ENCODE measurements around the gene NARS2.
A peak's percentile ranks its signal among the peaks of the same experiment; 100 is the strongest.

The NARS2 gene

DNA sequence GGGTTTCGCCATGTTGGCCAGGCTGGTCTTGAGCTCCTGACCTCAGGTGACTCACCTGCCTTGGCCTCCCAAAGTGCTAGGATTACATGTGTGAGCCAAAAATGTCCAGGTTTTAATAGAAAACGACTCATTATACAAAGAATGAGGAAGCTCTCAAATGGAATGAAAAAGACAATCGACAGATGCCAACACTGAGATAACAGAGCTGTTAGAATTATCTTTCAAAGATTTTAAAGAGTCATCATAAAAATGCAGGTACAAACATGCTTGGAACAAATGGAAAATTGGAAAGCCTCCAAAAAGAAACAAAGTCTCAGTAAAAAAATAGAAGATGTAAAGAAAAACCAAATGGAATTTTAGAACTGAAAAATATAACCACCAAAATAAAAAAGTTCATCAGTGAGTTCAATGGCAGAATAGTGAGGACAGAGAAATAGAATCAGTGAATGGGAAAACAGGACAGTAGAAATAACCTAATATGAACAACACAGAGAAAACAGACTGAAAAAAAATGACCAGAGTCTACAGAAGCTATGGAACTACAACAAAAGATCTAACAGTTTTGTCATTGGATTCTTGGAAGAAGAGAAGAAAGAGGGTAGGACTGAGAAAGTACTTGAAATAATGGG lies 168.0 kb downstream of the NARS2 start:
- no peak for DNase-seq

DNA sequence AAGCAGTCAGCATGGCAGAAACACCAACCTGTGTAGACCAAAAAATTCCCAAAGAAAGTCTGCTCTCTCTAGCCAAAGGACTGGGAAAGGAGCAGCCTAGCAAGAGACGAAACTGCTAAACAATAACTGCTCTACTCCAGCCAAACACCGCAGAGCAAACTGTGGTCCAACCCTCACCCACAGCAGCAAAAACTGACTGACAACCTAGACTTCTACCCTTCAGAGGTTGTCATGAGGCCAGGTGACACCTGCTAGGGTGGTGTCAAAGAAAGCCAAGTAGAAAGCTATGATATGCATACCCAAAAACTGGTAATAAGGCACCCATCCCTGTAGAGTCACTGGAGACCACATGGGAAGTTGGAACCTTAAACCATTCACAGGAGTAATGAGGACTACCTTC lies 168.9 kb downstream of the NARS2 start:
- no peak for DNase-seq

DNA sequence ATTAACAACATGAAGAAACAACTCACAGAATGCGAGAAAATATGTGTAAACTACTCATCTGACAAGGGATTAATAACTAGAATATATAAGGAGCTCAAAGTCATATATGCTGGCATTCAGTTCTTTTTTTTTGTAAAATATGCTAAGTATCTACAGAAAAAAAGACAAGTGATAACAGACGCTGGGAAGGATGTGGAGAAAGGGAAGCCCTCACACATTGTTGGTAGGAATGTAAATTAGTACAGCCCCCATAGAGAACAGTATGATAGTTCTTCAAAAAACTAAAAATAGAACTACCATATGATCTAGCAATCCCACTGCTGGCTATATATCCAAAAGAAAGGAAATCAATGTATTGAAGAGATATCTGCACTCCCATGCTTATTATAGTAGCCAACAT lies 170.9 kb downstream of the NARS2 start:
- no peak for DNase-seq

DNA sequence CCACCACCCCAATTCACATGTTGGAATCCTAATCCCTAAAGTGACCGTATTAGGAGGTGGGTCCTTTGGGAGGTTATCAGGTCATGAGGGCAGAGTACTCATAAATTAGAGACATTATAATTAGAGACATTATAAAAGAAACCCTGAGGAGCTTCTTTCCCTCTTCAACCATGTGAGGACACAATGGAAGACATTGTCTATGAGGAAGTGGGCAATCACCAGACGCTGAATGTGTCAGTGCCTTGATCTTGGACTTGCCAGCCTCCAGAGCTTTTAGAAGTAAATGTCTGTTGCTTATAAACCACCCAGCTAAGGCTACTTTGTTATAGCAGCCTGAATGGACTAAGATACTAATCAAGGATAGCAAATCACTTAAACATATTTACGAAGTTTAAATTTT lies 171.8 kb downstream of the NARS2 start:
- DNase-seq = no peak

DNA sequence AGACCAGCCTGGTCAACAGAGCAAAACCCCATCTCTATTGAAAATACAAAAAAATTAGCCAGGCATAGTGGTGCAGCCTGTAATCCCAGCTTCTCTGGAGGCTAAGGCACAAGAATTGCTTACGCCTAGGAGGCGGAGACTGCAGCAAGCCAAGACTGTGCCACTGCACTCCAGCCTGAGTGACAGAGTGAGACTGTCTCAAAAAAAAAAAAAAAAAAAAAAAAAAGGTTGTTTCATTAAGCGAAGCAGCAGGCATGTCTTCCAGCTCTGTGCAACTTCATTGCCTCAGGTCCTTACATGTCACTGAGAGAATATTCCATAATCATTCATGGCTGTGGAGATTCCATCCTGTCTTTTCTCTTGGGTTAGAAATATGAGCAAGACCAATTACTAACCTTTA lies 174.0 kb downstream of the NARS2 start:
- no peak for DNase-seq

DNA sequence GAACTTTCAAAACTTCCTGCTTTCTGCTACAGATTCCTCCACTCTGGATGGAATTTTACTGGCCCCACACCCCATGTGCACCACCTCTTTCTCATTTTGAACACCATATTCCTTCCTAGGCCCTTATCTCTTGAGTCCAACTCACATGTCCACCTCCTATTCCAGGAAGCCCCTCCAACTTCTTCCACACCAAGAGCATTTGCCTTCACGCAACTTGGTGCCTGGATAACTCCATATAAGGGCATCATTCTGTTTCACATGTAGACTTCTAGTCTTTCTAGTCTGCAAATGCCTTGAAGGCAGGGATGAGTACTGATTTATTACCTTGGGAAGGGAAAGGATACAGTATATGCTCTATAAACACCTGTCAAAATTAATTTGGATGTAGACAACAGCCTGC lies 174.5 kb downstream of the NARS2 start:
- no peak for DNase-seq

DNA sequence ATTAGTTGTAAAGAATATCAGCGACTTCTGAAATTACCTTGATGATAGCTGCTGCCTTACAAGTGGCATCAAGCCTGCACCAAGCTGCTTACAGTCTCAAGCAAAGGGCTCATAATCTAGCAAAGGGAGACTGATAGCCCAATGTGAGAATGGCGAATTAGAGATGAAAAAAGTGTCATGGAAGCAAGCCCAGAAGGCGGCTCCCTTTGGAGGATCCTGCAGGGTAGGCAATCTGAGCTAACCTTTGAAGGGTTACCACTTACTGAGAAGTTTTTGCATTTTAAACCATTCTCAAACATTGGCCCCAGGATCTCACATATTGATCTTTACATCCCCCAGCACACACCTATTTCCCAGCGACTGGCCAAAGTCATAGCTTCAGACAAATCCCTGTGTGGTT lies 175.5 kb downstream of the NARS2 start:
- no peak for DNase-seq

DNA sequence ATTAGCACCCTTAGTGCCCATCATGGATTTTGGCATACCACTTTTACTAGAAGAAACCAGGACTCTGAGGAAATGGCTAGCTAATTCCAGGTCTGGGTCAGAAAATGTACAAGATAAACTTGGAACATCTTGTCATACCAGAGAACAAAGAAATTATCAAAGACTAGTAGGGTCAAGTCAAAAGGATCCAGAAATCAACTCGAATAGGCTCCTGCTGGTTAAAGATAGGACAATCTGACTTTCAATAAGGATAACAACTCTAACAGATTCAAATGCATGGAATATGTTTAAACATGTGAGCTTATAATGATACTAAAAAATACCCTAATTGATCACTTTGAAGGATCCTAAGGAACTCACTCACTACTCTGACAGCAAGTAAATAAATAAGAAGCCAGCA lies 175.9 kb downstream of the NARS2 start:
- DNase-seq = no peak

DNA sequence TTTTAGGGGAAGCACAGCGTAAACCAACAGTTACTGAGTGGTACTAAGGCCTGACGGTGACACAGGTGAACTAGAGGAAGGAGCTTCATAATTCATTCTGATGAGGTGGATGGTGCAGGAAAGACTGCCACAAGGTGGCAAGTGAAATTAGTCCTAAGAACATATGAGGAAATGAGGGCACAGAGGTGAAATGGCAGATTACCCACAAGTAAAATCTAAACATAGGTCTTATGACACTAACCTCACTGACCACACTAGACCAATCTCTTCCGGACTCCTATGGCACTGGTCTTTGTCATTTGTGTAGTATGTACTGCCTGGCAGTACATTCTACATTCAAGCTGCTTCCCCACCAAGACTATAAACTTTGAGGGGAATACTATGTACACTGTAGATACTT lies 177.3 kb downstream of the NARS2 start:
- peak in 1 of 2 donors; percentile 20 for DNase-seq

DNA sequence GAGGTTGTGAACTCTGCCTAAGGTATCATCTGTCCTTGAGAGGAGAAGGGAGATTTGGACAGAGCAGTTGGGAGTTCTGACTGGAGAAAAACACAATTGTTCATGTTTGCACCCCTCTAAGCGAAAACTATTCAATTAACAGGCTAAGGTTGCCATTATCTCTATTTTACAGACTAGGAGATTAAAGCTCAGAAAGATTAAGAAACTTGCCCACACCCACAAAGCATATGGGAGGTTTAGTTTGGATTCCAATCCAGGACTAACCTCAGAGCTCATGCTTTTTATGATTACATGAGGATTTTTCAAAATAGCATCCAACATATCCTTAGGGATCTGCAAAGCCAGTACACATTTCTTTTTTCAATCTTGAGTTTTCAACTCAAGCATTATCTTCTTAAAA lies 179.1 kb downstream of the NARS2 start:
- DNase-seq = no peak

DNA sequence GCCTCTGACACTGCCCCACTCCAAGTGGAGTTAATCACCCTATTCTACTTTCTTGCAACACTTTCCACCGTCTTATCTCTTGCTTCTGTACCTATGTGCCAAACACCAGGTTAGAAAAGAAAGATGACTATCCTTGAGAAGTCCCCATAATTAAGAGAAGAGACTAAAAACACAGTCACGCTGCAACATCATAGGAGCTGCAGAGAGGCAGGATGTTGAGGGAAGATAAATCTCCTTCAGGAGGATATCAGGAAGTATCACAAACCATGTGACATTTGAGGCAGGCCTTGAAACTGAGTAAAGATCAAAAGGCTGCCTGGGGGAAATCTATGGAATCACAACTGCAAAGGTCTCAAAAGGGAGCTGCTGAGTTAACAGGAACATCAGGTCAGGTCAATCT lies 181.8 kb downstream of the NARS2 start:
- DNase-seq = no peak

DNA sequence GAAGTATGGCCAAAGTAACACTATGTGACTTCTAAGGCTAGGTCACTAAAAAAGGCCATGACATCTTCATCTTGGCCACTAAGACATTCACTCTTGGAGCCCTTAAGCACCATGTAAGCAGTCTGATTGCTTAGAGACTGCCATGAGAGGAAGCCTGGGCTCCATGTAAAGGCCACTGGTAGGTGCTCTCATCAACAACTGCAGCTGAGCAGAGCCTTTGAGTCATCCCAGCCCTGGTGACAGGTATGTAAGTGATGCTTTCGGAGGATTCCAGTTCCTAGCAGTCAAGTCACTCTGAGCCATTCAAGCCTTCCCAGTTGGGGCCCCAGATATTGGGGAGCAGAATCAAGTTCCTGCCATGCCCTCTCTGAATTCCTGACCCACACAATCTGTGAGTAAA lies 183.2 kb downstream of the NARS2 start:
- no peak for DNase-seq

DNA sequence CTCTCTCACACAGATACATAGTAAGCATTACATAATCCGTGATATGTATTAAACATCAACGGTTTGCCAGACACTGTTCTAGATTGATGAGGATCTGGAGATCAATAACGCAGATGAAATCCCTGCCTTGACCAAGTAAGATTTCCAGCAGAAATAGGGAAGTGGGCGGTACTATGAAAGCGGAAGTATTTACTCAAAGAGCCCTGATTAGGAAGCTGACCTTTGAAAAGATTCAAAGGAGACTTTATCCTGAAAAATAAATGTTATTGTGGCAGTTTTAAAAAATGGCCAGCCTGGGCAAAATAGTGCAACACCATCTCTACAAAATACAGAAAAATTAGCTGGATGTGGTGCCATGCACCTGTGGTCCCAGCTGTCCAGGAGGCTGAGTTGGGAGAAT lies 183.9 kb downstream of the NARS2 start:
- no peak for DNase-seq

DNA sequence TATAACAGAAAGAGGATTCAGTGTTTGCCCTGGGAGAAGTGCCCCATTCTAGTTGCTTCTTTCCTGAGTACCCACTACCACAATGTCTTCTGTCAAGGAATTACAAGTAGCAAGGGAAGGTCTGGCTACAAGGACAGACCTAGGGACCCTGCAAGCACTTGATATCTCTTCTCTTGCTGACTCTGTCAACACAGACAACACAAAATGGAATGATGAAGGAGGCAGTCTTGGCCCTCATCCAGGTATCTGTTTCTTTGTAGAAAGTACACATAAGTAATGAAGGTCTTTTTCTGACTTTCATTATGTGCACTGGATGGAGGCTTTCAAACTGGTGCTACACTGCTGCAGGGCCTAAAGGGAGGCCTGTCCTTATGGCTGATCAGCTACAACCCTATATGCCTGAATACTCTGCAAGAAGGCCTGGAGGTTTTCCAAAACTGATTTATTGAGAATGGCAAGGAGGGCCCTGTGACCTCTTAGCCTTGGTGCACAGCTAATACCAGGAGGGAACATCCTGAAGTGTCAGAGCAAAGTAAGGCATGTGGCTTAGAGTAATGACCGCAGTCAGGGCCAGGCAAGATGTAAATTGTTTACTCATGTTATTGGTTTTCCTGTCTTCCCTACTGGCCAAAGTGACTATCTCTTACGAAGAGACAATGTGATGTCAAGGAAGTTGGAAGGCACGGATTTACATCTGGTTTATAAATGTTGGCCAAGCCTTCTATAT lies 188.3 kb downstream of the NARS2 start:
- no peak for DNase-seq
